Muscle of back (tissue), 11 donors: Measurements from ENCODE around the gene MON1A. TPM values are rescaled to one million over a fixed set of nuclear protein-coding genes. Genes with fewer than 3 reads are reported as not detected.
"Not testable (repeated sequence)": the region's sequence is repeated elsewhere in the genome, so short reads cannot be mapped to it uniquely, and the experiment has no call there.

Source experiments
- DNase-seq, 3 donors: peaks; one replicate each; pipeline versions ENCODE4 v3.0.0 to v3.0.0-alpha.2; 2013
- polyA plus RNA-seq, 10 donors: library from polyadenylated mRNA; unstranded; fragments of 120-200 nt; gene quantifications; one replicate each; pipeline ENCODE4 v1.2.1, GENCODE V29; 2013; ENCODE audit not compliant: insufficient read length in 10 of 10

MON1A gene
- polyA plus RNA-seq, 10 donors = 4.9 to 8.3 (median 6.3) TPM

GRCh38 chr3:49924683-49925082, 4.9 kb downstream of the MON1A start:
- peak in 1 of 3 donors; percentile 18 for DNase-seq

GRCh38 chr3:49917806-49918590, 11.6 kb downstream of the MON1A start:
- not testable (repeated sequence) for DNase-seq

- no peak for DNase-seq
Measured at GRCh38 chr3:49916686-49917085, 12.9 kb downstream of the MON1A start.

- DNase-seq = no peak
Measured at GRCh38 chr3:49914906-49915305, 14.7 kb downstream of the MON1A start.

- no peak for DNase-seq
Measured at GRCh38 chr3:49912881-49913281, 16.7 kb downstream of the MON1A start.

- DNase-seq = no peak
Measured at GRCh38 chr3:49911611-49912010, 18.0 kb downstream of the MON1A start.

GRCh38 chr3:49911124-49911420, 18.5 kb downstream of the MON1A start:
- no peak for DNase-seq

- no peak for DNase-seq
Measured at GRCh38 chr3:49910409-49911123, 19.0 kb downstream of the MON1A start.

GRCh38 chr3:49908373-49909199, 21.0 kb downstream of the MON1A start:
- DNase-seq = no peak

- peak in 2 of 3 donors; percentile 54 to 77 for DNase-seq
Measured at GRCh38 chr3:49906073-49906743, 23.4 kb downstream of the MON1A start.

GRCh38 chr3:49904448-49904847, 25.2 kb downstream of the MON1A start:
- DNase-seq = not testable (repeated sequence)

- DNase-seq = peak in 2 of 3 donors; percentile 52 to 86
Measured at GRCh38 chr3:49903451-49904424, 25.9 kb downstream of the MON1A start, which contains the start of gene MST1R. TSS of gene MST1R (minus strand) at chr3:49903873. CDS start at chr3:49903609, 264 bp downstream.

GRCh38 chr3:49902511-49903345, 26.9 kb downstream of the MON1A start:
- DNase-seq = no peak

- peak in 2 of 3 donors; percentile 30 to 79 for DNase-seq
Measured at GRCh38 chr3:49901366-49902339, 28.0 kb downstream of the MON1A start.

GRCh38 chr3:49900491-49901153, 29.0 kb downstream of the MON1A start:
- no peak for DNase-seq

GRCh38 chr3:49899815-49900214, 29.8 kb downstream of the MON1A start:
- DNase-seq = peak in 1 of 3 donors; percentile 32

- DNase-seq = no peak
Measured at GRCh38 chr3:49898991-49899390, 30.6 kb downstream of the MON1A start.

GRCh38 chr3:49896345-49896744, 33.3 kb downstream of the MON1A start:
- no peak for DNase-seq
